PFSK-1 (cell line): ENCODE measurements around the gene PAM16.

ENCODE experiments used
- POLR2AphosphoS5 ChIP-seq: IDR thresholded peaks from 2 replicates; pipeline ENCODE4 v1.6.1; 2012; ENCODE audit warnings: low read depth, mild to moderate bottlenecking, control low read depth, low read length, moderate library complexity
- TF ChIP-seq, protein P1 (sequence below), 2 experiments: IDR thresholded peaks; 2 replicates each; pipeline versions ENCODE4 v1.6.1 to v1.8.0; 2011 to 2012; ENCODE audit warnings: low read depth in 2 of 2, low read length in 2 of 2, control low read depth in 1 of 2, inconsistent platforms in 1 of 2, mild to moderate bottlenecking in 1 of 2, moderate library complexity in 1 of 2; ENCODE audit not compliant: insufficient read depth in 1 of 2

DNA sequence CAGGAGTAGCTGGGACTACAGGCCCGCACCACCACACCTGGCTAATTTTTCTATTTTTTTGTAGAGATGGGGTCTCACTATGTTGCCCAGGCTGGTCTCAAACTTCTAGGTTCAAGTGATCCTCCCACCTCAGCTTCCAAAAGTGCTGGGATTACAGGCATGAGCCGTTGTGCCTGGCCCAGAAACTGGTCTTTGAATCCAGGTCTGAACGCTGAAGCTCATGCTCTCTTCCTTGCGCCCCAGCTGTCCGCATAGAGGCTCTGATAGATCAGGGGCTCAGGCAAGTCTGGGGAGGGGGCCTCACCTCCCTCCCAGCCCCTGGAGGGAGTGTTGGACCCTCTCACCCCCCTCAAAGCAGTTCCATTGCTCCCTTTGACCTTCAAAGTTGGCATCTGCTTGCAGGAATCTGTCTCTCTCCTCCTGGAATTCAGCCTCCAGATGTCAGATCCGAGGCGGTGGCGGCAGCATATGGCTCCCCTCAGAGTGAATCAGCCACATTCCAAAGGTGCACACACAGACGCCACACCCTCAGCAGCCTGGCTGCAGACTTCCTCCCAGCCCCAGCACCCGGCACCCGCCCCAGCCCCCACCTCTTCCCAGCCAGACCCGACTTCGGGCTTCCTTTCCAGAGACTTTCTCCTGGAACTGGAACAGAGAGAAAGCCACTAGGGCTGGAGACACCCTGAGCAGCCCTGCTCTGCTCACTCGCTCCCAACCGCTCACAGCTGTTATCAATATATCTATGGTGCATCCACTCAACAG is 52.2 kb downstream of the PAM16 start:
- no peak for TF ChIP-seq POLR2AphosphoS5
- TF ChIP-seq, protein P1, sequence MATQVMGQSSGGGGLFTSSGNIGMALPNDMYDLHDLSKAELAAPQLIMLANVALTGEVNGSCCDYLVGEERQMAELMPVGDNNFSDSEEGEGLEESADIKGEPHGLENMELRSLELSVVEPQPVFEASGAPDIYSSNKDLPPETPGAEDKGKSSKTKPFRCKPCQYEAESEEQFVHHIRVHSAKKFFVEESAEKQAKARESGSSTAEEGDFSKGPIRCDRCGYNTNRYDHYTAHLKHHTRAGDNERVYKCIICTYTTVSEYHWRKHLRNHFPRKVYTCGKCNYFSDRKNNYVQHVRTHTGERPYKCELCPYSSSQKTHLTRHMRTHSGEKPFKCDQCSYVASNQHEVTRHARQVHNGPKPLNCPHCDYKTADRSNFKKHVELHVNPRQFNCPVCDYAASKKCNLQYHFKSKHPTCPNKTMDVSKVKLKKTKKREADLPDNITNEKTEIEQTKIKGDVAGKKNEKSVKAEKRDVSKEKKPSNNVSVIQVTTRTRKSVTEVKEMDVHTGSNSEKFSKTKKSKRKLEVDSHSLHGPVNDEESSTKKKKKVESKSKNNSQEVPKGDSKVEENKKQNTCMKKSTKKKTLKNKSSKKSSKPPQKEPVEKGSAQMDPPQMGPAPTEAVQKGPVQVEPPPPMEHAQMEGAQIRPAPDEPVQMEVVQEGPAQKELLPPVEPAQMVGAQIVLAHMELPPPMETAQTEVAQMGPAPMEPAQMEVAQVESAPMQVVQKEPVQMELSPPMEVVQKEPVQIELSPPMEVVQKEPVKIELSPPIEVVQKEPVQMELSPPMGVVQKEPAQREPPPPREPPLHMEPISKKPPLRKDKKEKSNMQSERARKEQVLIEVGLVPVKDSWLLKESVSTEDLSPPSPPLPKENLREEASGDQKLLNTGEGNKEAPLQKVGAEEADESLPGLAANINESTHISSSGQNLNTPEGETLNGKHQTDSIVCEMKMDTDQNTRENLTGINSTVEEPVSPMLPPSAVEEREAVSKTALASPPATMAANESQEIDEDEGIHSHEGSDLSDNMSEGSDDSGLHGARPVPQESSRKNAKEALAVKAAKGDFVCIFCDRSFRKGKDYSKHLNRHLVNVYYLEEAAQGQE (IDR thresholded peaks at IDR 0.05; ENCODE audit: insufficient read depth in 1 of 2, low read depth in 2 of 2, low read length in 2 of 2): no peak
